Left ventricle myocardium inferior (tissue), 1 donor: ENCODE data around the gene SUPT20HL1. TPM values are rescaled to one million over a fixed set of nuclear protein-coding genes. Genes with fewer than 3 reads are reported as not detected.
"Not testable (repeated sequence)": the region's sequence is repeated elsewhere in the genome, so short reads cannot be mapped to it uniquely, and the experiment has no call there.

ENCODE experiments used
- DNase-seq: peaks from one replicate; pipeline ENCODE4 v3.0.0-alpha.2; 2020
- H3K27ac ChIP-seq: fragments of 200-600 bp; replicated peaks from 2 replicates; pipeline ENCODE4 v1.8.0; 2021
- H3K27me3 ChIP-seq: fragments of 200-600 bp; 2 replicates; pipeline ENCODE4 v1.8.0; 2021; ENCODE audit warnings: low read depth
- H3K36me3 ChIP-seq: fragments of 200-600 bp; 2 replicates; pipeline ENCODE4 v1.8.0; 2021
- H3K4me1 ChIP-seq: fragments of 200-600 bp; 2 replicates; pipeline ENCODE4 v1.8.0; 2021
- H3K4me3 ChIP-seq: fragments of 200-600 bp; 2 replicates; pipeline ENCODE4 v1.8.0; 2021; ENCODE audit warnings: mild to moderate bottlenecking, moderate library complexity
- H3K9me3 ChIP-seq: fragments of 200-600 bp; replicated peaks from 2 replicates; pipeline ENCODE4 v1.8.0; 2021
- CTCF ChIP-seq: fragments of 200-600 bp; IDR thresholded peaks from 2 replicates; pipeline ENCODE4 v1.8.0; 2021; ENCODE audit warnings: antibody characterized with exemption, mild to moderate bottlenecking, borderline replicate concordance
- intact Hi-C: fragments of 100-400 bp; cut with micrococcal nuclease; formaldehyde crosslinking; loops from one replicate; pipeline ENCODE4 v1.11.0; 2022
- long read RNA-seq: library from polyadenylated mRNA; unstranded; transcript quantifications from one replicate; pipeline ENCODE4 v2.0.0, GENCODE V29; 2021
- total RNA-seq: library from RNA; stranded (reverse); fragmentation: NEBNext Ultra II Directional; extraction: Animal tissue kit (Norgen Biotek cat#: 25700); gene quantifications from one replicate; pipeline ENCODE4 v1.2.1, GENCODE V29; 2021
- donor health status: DM: no; HTN: yes; CAD: no; lungs with severe emphysema.

The SUPT20HL1 gene
- total RNA-seq = not detected
- long read RNA-seq = 0 reads

- no peaks in the 10 kb centered on the region for H3K4me1 ChIP-seq
- no peaks in the 10 kb centered on the region for H3K36me3 ChIP-seq
- intact Hi-C loops = no loop called here
- no peak within 1 kb of the TSS for H3K27ac ChIP-seq
- DNase-seq = no peak
- no peaks in the 10 kb centered on the region for H3K27me3 ChIP-seq
- H3K4me3 ChIP-seq = no peak within 1 kb of the TSS
- H3K9me3 ChIP-seq = no peaks in the 10 kb centered on the region
- no peak for TF ChIP-seq CTCF
These were observed at the start of gene SUPT20HL1 for GRCh38 chrX:24360272-24360671. SUPT20HL1 (plus strand) TSS chrX:24360639; CDS start chrX:24362761, 2,122 bp downstream.

- H3K36me3 ChIP-seq, H3K4me3 ChIP-seq, H3K27ac ChIP-seq, H3K27me3 ChIP-seq, DNase-seq, H3K9me3 ChIP-seq, H3K4me1 ChIP-seq, intact Hi-C loops: not testable (repeated sequence)
These were observed 49.5 kb upstream of the SUPT20HL1 start for GRCh38 chrX:24310916-24311315.

GRCh38 chrX:24311507-24312248, 48.8 kb upstream of the SUPT20HL1 start:
- H3K9me3 ChIP-seq, intact Hi-C loops, H3K4me3 ChIP-seq, H3K36me3 ChIP-seq, H3K4me1 ChIP-seq, H3K27me3 ChIP-seq, H3K27ac ChIP-seq, DNase-seq: not testable (repeated sequence)

- H3K9me3 ChIP-seq, H3K4me3 ChIP-seq, H3K27ac ChIP-seq, H3K36me3 ChIP-seq, H3K27me3 ChIP-seq, intact Hi-C loops, DNase-seq, H3K4me1 ChIP-seq: not testable (repeated sequence)
These were observed 48.2 kb upstream of the SUPT20HL1 start for GRCh38 chrX:24312249-24312607.

- no peak within 1 kb of the TSS for H3K27ac ChIP-seq
- DNase-seq = no peak
- H3K9me3 ChIP-seq = no peaks in the 10 kb centered on the region
- H3K36me3 ChIP-seq = no peaks in the 10 kb centered on the region
- H3K4me1 ChIP-seq = peaks cover 7% of the 10 kb centered on the region
- H3K27me3 ChIP-seq = no peaks in the 10 kb centered on the region
- TF ChIP-seq CTCF = no peak
- intact Hi-C loops = no loop called here
- H3K4me3 ChIP-seq = no peak within 1 kb of the TSS
These were observed 46.3 kb upstream of the SUPT20HL1 start, which contains the start of gene SUPT20HL2 for GRCh38 chrX:24314019-24314635. SUPT20HL2 (minus strand) TSS chrX:24314069; CDS start chrX:24313315, 754 bp downstream.

- H3K9me3 ChIP-seq = no peaks in the 10 kb centered on the region
- no peaks in the 10 kb centered on the region for H3K27me3 ChIP-seq
- H3K4me3 ChIP-seq = no peak overlapping the region
- H3K4me1 ChIP-seq = peaks cover under 1% of the 10 kb centered on the region
- DNase-seq = no peak
- H3K36me3 ChIP-seq = no peaks in the 10 kb centered on the region
- no peak overlapping the region for H3K27ac ChIP-seq
- intact Hi-C loops = no loop called here
- no peak for TF ChIP-seq CTCF
These were observed 44.3 kb upstream of the SUPT20HL1 start for GRCh38 chrX:24316111-24316510.

- Histone ChIP-seq H3K27me3 (no peaks in the 10 kb centered on the region), H3K4me1 (no peaks in the 10 kb centered on the region), H3K9me3 (no peaks in the 10 kb centered on the region), H3K36me3 (no peaks in the 10 kb centered on the region), H3K27ac (no peak overlapping the region), H3K4me3 (no peak overlapping the region)
- no peak for TF ChIP-seq CTCF
- intact Hi-C loops = no loop called here
- no peak for DNase-seq
These were observed 42.9 kb upstream of the SUPT20HL1 start for GRCh38 chrX:24317567-24317966.
